Measurements from ENCODE around the gene PAX4. TPM values are rescaled to one million over a fixed set of nuclear protein-coding genes. Genes with fewer than 3 reads are reported as not detected.

Gene PAX4
- total RNA-seq, 1 experiment from 2014 or later: not detected

DNA sequence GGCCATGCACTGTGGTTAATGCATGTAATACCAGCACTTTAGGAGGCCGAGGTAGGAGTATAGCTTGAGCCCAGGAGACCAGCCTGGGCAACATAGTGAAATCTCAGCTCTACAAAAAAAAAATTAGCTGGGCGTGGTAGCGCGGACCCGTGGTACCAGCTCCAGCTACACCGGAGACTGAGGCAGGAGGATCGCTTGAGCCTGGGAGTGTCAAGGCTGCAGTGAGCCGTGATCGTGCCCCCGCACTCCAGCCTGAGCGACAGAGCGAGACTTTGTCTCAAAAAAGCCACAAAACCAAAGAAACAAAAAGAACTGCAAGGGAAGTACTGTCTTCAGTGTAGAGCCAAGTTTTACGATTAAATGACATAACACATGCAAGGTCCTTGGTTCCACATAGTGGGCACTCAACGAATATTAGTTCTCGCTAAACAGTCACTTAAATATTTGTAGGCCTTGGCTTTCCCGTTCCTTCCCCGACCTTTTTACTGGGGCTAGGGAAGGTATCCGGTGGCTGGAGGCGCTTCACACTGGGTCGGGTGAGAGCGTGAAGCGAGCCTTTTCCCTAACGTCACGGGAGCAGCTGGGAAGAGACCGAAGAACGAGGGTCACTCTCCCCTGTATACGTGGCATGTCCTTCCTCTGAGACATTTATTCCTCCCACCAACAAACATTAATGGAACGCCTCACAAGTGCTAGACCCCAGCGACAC, 33.1 kb upstream of the PAX4 start:
- no peaks in the 10 kb centered on the region for H4K20me1 ChIP-seq (ENCODE audit: control insufficient read depth, insufficient read depth, insufficient read length)
- peak overlapping the region; percentile 21 for H3K18ac ChIP-seq (ENCODE audit: insufficient read length, low read depth, low read length)

More for the DNA sequence above, 33.1 kb upstream of the PAX4 start:
- H2AFZ ChIP-seq (ENCODE audit: low read length): no peak overlapping the region
- H3K4me1 ChIP-seq (ENCODE audit: insufficient read depth, low read length): no peaks in the 10 kb centered on the region; the same call in 1 of the 2 replicates
- no peak overlapping the region for H3T11ph ChIP-seq (ENCODE audit: low read length)
- DNase-seq: peak; percentile 59
- Mint-ChIP-seq H3K4me1 (peaks cover 36 to 38% of the 10 kb centered on the region in 2 experiments), H3K9me3 (no peaks in the 10 kb centered on the region), H3K4me3 (peak overlapping the region; percentile 99 to 100), H3K27ac (peak overlapping the region; percentile 98 to 99 (median 99)), H3K36me3 (ENCODE audit: insufficient read depth in 1 of 3, low read depth in 3 of 3) (peaks cover 0 to 15% (median 4%) of the 10 kb centered on the region in 3 experiments; a peak in 5 of 7 replicates), H3K27me3 (ENCODE audit: low read depth) (no peaks in the 10 kb centered on the region)
- peak overlapping the region; percentile 19 for H3K27ac ChIP-seq (ENCODE audit: insufficient read length, low read depth, low read length)
- H2BK12ac ChIP-seq (ENCODE audit: insufficient read length, low read depth, low read length): no peak overlapping the region
- H3K14ac ChIP-seq (ENCODE audit: insufficient read depth, low read length): peak overlapping the region; percentile 90
- peak overlapping the region; percentile 58 for H3K4me2 ChIP-seq (ENCODE audit: insufficient read depth, insufficient read length, low read length)
- H3K27me3 ChIP-seq (ENCODE audit: insufficient read depth, low read length): no peaks in the 10 kb centered on the region
- no peak overlapping the region for H2BK15ac ChIP-seq (ENCODE audit: low read depth, low read length)
- no peak overlapping the region; the same call in 1 of the 2 replicates for H3K4ac ChIP-seq (ENCODE audit: low read depth, low read length)
- no peak overlapping the region for H2BK20ac ChIP-seq (ENCODE audit: low read depth, low read length, poor library complexity, severe bottlenecking)
- H4K5ac ChIP-seq (ENCODE audit: insufficient read length, low read depth, low read length): peak overlapping the region; percentile 23
- no peak overlapping the region for H3K56ac ChIP-seq (ENCODE audit: insufficient read length, low read depth, low read length)
- TF ChIP-seq CTCF (conservative IDR thresholded peaks at IDR 0.05): no peak
- H3K79me2 ChIP-seq (ENCODE audit: insufficient read depth, low read length): peaks cover 34% of the 10 kb centered on the region; the same call in 1 of the 2 replicates
- H3K9me3 ChIP-seq (ENCODE audit: control insufficient read depth, low read depth, low read length): no peaks in the 10 kb centered on the region
- H3K23ac ChIP-seq (ENCODE audit: insufficient read length, low read depth, low read length): no peak overlapping the region
- H3K23me2 ChIP-seq (ENCODE audit: insufficient read length, low read depth, low read length, poor library complexity, severe bottlenecking): peaks cover 5% of the 10 kb centered on the region
- H3K79me1 ChIP-seq (ENCODE audit: insufficient read depth, low read depth, low read length, poor library complexity, severe bottlenecking): peaks cover 2% of the 10 kb centered on the region
- H2BK5ac ChIP-seq (ENCODE audit: insufficient read length, low read length): no peak overlapping the region
- no peak overlapping the region for H2BK120ac ChIP-seq (ENCODE audit: low read depth, low read length, poor library complexity, severe bottlenecking)
- H4K91ac ChIP-seq (ENCODE audit: insufficient read length, low read depth, low read length): no peak overlapping the region
- peak overlapping the region; percentile 90 for H3K9ac ChIP-seq (ENCODE audit: extremely low read depth, insufficient read length, low read length)
- WGBS (ENCODE audit: extremely low coverage, insufficient read length, low lambda C conversion rate): no CpG with 5 or more reads among the region's 29 CpGs
- peak overlapping the region; percentile 6 for H4K8ac ChIP-seq (replicated peaks; ENCODE audit: insufficient read length, low read depth, low read length)
- no peak overlapping the region for H2AK5ac ChIP-seq (ENCODE audit: insufficient read length, low read length)
